GM18507 (cell line): ENCODE results near the gene CLPTM1.
"Not testable (repeated sequence)": the region's sequence is repeated elsewhere in the genome, so short reads cannot be mapped to it uniquely, and the experiment has no call there.

Source experiments
- DNase-seq: peaks from one replicate; pipeline ENCODE4 v3.0.0; 2011; ENCODE audit warnings: low read depth; ENCODE audit not compliant: insufficient read length; ENCODE audit errors: extremely low spot score
- FAIRE-seq: peaks from 2 replicates; lab custom pipeline; 2011; peaks lifted over from hg19 to GRCh38; lab: Jason Lieb, UNC

CLPTM1 gene

GRCh38 chr19:44971451-44971850, 16.3 kb downstream of the CLPTM1 start:
- FAIRE-seq, DNase-seq: not testable (repeated sequence)

DNA sequence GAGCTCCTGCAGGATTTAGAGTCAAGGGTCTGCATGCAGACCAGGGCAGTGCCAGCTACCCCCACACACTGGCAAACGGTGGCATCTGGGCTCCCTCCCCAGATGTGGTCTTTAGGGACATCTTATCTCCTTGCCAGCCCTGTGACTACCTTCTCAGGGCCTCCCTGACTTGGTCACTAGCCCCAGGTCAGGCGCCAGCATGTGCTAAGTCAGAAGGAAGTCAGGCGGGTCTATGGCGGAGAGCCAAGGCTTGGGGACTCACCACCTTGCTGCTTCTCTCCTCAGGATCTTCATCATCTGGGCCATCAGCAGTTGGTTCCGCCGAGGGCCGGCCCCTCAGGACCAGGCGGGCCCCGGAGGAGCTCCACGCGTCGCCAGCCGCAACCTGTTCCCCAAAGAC, 17.6 kb downstream of the CLPTM1 start:
- FAIRE-seq, result no peak
- no peak for DNase-seq

GRCh38 chr19:44973982-44974735, 19.0 kb downstream of the CLPTM1 start:
- no peak for FAIRE-seq

GRCh38 chr19:44974857-44975256, 19.7 kb downstream of the CLPTM1 start:
- no peak for FAIRE-seq
- no peak for DNase-seq

More at GRCh38 chr19:44973982-44974735, 19.0 kb downstream of the CLPTM1 start:
- no peak for DNase-seq

- no peak for FAIRE-seq
Measured at GRCh38 chr19:44975444-44975843, 20.3 kb downstream of the CLPTM1 start.

DNA sequence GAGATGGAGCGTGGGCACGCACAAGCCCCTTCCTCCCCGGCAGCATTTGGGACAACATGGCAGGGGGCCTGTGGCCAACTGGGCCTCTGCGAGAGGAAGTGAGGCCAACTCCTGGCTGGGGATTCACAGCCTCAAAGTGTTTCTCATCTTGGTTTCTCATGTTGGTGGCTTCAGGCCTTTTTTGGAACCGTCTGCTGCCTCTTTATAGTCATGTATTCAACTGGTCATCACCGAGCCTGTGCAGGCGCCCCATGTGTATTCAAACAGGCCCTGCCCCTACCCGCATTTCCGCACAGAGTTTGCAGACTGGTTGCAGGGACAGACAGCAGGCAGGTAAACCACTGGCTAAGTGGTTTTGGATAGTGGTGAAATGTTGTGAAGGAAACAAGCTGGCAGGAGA, 28.8 kb downstream of the CLPTM1 start:
- no peak for DNase-seq
- no peak for FAIRE-seq

More at GRCh38 chr19:44975444-44975843, 20.3 kb downstream of the CLPTM1 start:
- no peak for DNase-seq

- no peak for DNase-seq
- FAIRE-seq, result no peak
Measured at GRCh38 chr19:44985445-44985844, 30.3 kb downstream of the CLPTM1 start.

GRCh38 chr19:44986389-44986788, 31.2 kb downstream of the CLPTM1 start:
- DNase-seq, result no peak
- no peak for FAIRE-seq

DNA sequence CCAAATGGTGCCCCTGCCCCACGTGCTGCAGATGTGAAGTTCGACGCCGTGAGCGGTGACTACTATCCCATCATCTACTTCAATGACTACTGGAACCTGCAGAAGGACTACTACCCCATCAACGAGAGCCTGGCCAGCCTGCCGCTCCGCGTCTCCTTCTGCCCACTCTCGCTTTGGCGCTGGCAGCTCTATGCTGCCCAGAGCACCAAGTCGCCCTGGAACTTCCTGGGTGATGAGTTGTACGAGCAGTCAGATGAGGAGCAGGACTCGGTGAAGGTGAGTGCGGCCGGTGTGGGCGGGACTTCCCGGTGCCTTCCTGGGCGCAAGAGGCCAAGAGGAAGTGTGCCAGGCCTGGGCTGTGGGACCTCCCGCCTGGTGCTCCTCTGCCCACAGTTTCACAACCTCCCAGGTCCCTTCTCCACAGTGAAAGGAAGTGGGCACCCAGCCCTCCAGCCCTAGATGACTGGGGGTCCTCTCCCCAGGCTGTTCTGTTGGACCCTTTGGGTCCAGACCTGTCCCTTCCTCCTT, 32.0 kb downstream of the CLPTM1 start:
- FAIRE-seq, result no peak
- DNase-seq, result no peak

- DNase-seq, result no peak
- no peak for FAIRE-seq
Measured at GRCh38 chr19:44988273-44988672, 33.1 kb downstream of the CLPTM1 start.

GRCh38 chr19:44988896-44989556, 33.8 kb downstream of the CLPTM1 start:
- FAIRE-seq, result peak; percentile 71
- peak; percentile 65 for DNase-seq

- no peak for FAIRE-seq
- DNase-seq, result no peak
Measured at GRCh38 chr19:44990459-44990858, 35.3 kb downstream of the CLPTM1 start.

GRCh38 chr19:44990966-44991365, 35.8 kb downstream of the CLPTM1 start:
- no peak for FAIRE-seq
- no peak for DNase-seq

DNA sequence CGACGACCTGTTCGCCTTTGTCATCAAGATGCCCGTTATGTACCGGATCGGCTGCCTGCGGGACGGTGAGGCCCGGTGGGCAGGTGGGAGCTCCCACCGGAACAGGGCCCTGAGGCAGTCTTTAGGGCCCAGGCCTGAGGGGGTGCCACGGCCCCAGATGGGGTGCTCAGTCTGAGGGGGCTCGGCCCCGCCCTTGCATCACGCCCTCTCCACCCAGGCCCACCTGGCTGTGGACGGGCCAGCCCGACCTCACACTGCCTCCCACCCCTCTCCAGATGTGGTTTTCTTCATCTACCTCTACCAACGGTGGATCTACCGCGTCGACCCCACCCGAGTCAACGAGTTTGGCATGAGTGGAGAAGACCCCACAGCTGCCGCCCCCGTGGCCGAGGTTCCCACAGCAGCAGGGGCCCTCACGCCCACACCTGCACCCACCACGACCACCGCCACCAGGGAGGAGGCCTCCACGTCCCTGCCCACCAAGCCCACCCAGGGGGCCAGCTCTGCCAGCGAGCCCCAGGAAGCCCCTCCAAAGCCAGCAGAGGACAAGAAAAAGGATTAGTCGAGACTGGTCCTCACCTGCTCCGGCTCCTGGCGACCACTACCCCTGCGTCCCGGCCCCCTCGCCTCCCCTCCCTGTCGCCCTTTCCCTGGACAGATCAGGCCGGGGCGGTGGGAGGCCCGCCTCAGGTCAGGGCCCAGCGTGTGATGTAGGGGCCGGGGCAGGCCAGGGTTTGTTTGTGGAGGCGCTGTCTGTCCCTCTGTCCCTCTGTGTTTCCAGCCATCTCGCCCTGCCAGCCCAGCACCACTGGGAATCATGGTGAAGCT, 37.4 kb downstream of the CLPTM1 start:
- DNase-seq (no peak), FAIRE-seq (no peak)

DNA sequence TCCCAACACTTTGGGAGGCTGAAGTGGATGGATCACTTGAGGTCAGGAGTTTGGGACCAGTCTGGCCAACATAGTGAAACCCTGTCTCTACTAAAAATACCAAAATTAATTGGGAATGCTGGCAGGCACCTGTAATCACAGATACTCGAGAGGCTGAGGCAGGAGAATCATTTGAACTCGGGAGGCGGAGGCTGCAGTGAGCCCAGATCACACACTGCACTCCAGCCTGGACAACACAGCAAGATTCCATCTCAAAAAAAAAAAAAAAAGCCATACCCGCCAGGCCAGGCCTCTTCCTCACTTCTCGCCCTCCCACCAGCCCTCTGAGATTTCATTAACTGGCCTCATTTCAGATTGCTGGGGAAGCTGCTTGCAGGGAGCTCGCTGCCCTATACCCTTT, 38.3 kb downstream of the CLPTM1 start:
- no peak for FAIRE-seq
- no peak for DNase-seq

DNA sequence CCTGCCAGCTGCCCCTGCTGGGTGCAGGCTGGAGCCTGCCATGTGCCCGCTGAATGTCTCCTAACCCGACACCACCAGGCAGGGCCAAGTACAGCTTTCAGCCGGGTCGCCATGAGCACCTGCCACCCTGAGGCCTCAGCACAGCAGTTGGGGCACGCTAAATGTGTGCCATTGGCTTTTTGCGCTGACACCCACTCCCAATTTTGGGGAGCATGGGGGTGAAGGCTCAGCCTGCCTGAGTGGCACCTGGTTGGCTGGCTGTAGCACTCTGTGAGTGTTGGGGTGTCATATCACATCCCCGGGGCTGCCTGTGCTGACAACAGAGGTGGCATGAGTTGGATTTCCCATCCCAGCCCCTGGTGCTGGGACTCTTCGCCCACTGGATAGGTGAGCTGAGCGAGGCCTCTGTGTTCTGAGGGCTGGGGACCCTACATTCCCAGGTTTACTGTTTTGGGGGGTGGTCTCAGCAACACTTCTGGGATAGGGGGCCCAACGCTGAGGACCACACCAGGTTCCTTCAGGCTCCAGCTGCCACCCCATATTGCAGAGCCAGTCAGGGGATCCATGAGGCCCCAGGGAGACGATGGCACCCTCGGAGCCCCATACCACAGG, 38.9 kb downstream of the CLPTM1 start:
- DNase-seq (no peak), FAIRE-seq (no peak)

- DNase-seq (no peak), FAIRE-seq (no peak)
Measured at GRCh38 chr19:44998025-44998424, 42.8 kb downstream of the CLPTM1 start.

GRCh38 chr19:44999131-44999925, 44.1 kb downstream of the CLPTM1 start:
- not testable (repeated sequence) for DNase-seq, FAIRE-seq

DNA sequence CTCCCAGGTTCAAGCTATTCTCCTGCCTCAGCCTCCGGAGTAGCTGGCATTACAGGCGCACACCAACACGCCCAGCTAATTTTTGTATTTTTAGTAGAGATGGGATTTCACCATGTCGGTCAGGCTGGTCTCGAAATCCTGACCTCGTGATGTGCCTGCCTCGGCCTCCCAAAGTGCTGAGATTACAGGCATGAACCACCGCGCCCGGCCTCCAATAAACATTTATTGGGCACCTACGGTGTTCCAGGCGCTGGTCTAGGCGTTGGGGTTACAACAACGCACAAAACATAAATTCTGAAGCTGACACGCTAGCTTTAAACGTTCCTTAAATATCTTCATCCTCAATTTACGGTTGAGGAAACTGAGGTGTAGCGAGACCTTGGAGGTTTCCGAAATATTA, 45.5 kb downstream of the CLPTM1 start:
- FAIRE-seq, result not testable (repeated sequence)

More for the DNA sequence above, 45.5 kb downstream of the CLPTM1 start:
- not testable (repeated sequence) for DNase-seq
